GM23338 (cell line): ENCODE data around the gene SLC5A12.

Source experiments
- CREB1 ChIP-seq: fragments of 250-450 bp; sonication (Bioruptor Pico); IDR thresholded peaks from 2 replicates; pipeline ENCODE4 v1.5.0; 2020; ENCODE audit warnings: low read depth, mild to moderate bottlenecking, moderate library complexity
- EZH2 ChIP-seq: fragments of 200-600 bp; sonication (generic); IDR thresholded peaks from one replicate; pipeline ENCODE4 v1.8.0; 2017; ENCODE audit warnings: antibody characterized with exemption, mild to moderate bottlenecking, low read depth; ENCODE audit not compliant: unreplicated experiment
- EZH2phosphoT487 ChIP-seq: fragments of 200-600 bp; sonication (generic); IDR thresholded peaks from one replicate; pipeline ENCODE4 v1.8.1; 2018; ENCODE audit warnings: antibody characterized with exemption; ENCODE audit not compliant: unreplicated experiment
- JUNB ChIP-seq: IDR thresholded peaks from one replicate; pipeline ENCODE4 v1.6.1; 2016; ENCODE audit warnings: antibody characterized with exemption; ENCODE audit not compliant: unreplicated experiment
- NANOG ChIP-seq: IDR thresholded peaks from 2 replicates; pipeline ENCODE4 v1.6.1; 2016; ENCODE audit warnings: antibody characterized with exemption, borderline replicate concordance
- POLR2AphosphoS5 ChIP-seq: IDR thresholded peaks from 2 replicates; pipeline ENCODE4 v1.6.1; 2016; ENCODE audit warnings: antibody characterized with exemption, low read depth
- STAT1 ChIP-seq: IDR thresholded peaks from one replicate; pipeline ENCODE4 v1.6.1; 2016; ENCODE audit warnings: antibody characterized with exemption; ENCODE audit not compliant: unreplicated experiment
- TF ChIP-seq, protein P1 (sequence below), 2 experiments: fragments of 200-600 bp in 1 of 2; sonication (generic) in 1 of 2; conservative IDR thresholded peaks; 2 replicates each; pipeline versions ENCODE4 v1.5.1 to v1.6.1; 2016 to 2017; ENCODE audit warnings: antibody characterized with exemption in 2 of 2, low read depth in 2 of 2, mild to moderate bottlenecking in 2 of 2, moderate library complexity in 1 of 2
- TF ChIP-seq, protein P2 (sequence below): IDR thresholded peaks from one replicate; pipeline ENCODE4 v1.6.1; 2018; ENCODE audit warnings: antibody characterized with exemption; ENCODE audit not compliant: unreplicated experiment

DNA sequence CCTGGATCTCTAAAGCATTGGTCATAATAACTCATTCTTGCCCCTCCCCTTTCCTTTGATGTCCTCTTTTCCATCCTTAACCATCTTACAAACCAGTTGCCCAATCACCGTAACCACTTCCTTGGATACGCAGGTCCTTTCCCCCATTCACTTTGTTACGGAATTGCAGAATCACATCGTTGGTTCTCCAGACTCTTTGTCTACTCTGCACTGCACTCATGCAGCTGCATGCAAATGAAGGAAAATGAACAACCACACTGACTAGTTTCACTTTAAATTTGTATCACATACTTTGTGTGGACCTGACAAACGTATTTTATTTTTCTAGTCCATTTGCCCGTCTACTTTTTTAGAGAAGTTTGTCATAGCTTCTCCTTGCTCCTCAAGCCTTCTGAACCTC, 69.9 kb downstream of the SLC5A12 start:
- TF ChIP-seq EZH2 (no peak), STAT1 (no peak), EZH2phosphoT487 (no peak), CREB1 (CRISPR knock-in tag) (no peak), NANOG (no peak), POLR2AphosphoS5 (no peak), JUNB (no peak)
- TF ChIP-seq, protein P1, sequence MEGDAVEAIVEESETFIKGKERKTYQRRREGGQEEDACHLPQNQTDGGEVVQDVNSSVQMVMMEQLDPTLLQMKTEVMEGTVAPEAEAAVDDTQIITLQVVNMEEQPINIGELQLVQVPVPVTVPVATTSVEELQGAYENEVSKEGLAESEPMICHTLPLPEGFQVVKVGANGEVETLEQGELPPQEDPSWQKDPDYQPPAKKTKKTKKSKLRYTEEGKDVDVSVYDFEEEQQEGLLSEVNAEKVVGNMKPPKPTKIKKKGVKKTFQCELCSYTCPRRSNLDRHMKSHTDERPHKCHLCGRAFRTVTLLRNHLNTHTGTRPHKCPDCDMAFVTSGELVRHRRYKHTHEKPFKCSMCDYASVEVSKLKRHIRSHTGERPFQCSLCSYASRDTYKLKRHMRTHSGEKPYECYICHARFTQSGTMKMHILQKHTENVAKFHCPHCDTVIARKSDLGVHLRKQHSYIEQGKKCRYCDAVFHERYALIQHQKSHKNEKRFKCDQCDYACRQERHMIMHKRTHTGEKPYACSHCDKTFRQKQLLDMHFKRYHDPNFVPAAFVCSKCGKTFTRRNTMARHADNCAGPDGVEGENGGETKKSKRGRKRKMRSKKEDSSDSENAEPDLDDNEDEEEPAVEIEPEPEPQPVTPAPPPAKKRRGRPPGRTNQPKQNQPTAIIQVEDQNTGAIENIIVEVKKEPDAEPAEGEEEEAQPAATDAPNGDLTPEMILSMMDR (conservative IDR thresholded peaks at IDR 0.05; ENCODE audit: low read depth in 2 of 2): no peak
- TF ChIP-seq, protein P2, sequence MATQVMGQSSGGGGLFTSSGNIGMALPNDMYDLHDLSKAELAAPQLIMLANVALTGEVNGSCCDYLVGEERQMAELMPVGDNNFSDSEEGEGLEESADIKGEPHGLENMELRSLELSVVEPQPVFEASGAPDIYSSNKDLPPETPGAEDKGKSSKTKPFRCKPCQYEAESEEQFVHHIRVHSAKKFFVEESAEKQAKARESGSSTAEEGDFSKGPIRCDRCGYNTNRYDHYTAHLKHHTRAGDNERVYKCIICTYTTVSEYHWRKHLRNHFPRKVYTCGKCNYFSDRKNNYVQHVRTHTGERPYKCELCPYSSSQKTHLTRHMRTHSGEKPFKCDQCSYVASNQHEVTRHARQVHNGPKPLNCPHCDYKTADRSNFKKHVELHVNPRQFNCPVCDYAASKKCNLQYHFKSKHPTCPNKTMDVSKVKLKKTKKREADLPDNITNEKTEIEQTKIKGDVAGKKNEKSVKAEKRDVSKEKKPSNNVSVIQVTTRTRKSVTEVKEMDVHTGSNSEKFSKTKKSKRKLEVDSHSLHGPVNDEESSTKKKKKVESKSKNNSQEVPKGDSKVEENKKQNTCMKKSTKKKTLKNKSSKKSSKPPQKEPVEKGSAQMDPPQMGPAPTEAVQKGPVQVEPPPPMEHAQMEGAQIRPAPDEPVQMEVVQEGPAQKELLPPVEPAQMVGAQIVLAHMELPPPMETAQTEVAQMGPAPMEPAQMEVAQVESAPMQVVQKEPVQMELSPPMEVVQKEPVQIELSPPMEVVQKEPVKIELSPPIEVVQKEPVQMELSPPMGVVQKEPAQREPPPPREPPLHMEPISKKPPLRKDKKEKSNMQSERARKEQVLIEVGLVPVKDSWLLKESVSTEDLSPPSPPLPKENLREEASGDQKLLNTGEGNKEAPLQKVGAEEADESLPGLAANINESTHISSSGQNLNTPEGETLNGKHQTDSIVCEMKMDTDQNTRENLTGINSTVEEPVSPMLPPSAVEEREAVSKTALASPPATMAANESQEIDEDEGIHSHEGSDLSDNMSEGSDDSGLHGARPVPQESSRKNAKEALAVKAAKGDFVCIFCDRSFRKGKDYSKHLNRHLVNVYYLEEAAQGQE: no peak
